Mesendoderm (in vitro differentiated cells): ENCODE results near the gene SLC35F3.

Source experiments
- DNase-seq: peaks from one replicate; pipeline ENCODE4 v3.0.0; 2013
- H2AK5ac ChIP-seq: 2 replicates; pipeline ENCODE4 v1.6.1; 2013; ENCODE audit warnings: low read length, inconsistent platforms
- H2BK120ac ChIP-seq: 2 replicates; pipeline ENCODE4 v1.6.1; 2013; ENCODE audit warnings: low read depth, mild to moderate bottlenecking, low read length, moderate library complexity, mixed read lengths
- H2BK15ac ChIP-seq: replicated peaks from 2 replicates; pipeline ENCODE4 v1.6.1; 2013; ENCODE audit warnings: low read depth, mild to moderate bottlenecking, moderate library complexity
- H2BK5ac ChIP-seq: 2 replicates; pipeline ENCODE4 v1.6.1; 2013; ENCODE audit warnings: low read length, inconsistent platforms
- H3K18ac ChIP-seq: 2 replicates; pipeline ENCODE4 v1.6.1; 2013; ENCODE audit warnings: mild to moderate bottlenecking, low read length, mixed read lengths
- H3K23ac ChIP-seq: one replicate; pipeline ENCODE4 v1.6.1; 2013; ENCODE audit warnings: low read length
- H3K27ac ChIP-seq: 2 replicates; pipeline ENCODE4 v1.5.1; 2013; ENCODE audit warnings: low read depth, mild to moderate bottlenecking, inconsistent platforms, low read length, moderate library complexity
- H3K27me3 ChIP-seq: 2 replicates; pipeline ENCODE4 v1.6.1; 2013; ENCODE audit warnings: low read length, control low read depth, mild to moderate bottlenecking, inconsistent platforms; ENCODE audit not compliant: insufficient read depth, poor library complexity
- H3K36me3 ChIP-seq: 2 replicates; pipeline ENCODE4 v1.6.1; 2013; ENCODE audit warnings: low read length, inconsistent platforms; ENCODE audit not compliant: control insufficient read depth, insufficient read depth
- H3K4ac ChIP-seq: one replicate; pipeline ENCODE4 v1.6.1; 2013; ENCODE audit warnings: low read depth, mild to moderate bottlenecking, low read length, moderate library complexity
- H3K4me1 ChIP-seq: 2 replicates; pipeline ENCODE4 v1.6.1; 2013; ENCODE audit warnings: low read depth, low read length, inconsistent platforms; ENCODE audit not compliant: control insufficient read depth
- H3K4me2 ChIP-seq: 2 replicates; pipeline ENCODE4 v1.6.1; 2013; ENCODE audit warnings: low read length
- H3K4me3 ChIP-seq: 2 replicates; pipeline ENCODE4 v1.5.1; 2013; ENCODE audit warnings: mild to moderate bottlenecking, low read length
- H3K56ac ChIP-seq: one replicate; pipeline ENCODE4 v1.6.1; 2013; ENCODE audit warnings: low read length
- H3K79me1 ChIP-seq: 2 replicates; pipeline ENCODE4 v1.6.1; 2013; ENCODE audit warnings: low read length, inconsistent platforms
- H3K79me2 ChIP-seq: 2 replicates; pipeline ENCODE4 v1.6.1; 2013; ENCODE audit warnings: mild to moderate bottlenecking, low read length; ENCODE audit not compliant: control insufficient read depth, insufficient read depth
- H3K9ac ChIP-seq: 2 replicates; pipeline ENCODE4 v1.6.1; 2013; ENCODE audit warnings: low read length, inconsistent platforms
- H4K5ac ChIP-seq: one replicate; pipeline ENCODE4 v1.6.1; 2013; ENCODE audit warnings: low read length
- H4K8ac ChIP-seq: one replicate; pipeline ENCODE4 v1.6.1; 2013; ENCODE audit warnings: low read depth, mild to moderate bottlenecking, control low read depth, low read length, moderate library complexity
- WGBS: extraction: QIAGEN DNeasy Blood & Tissue Kit; methylation state at CpG from one replicate; pipeline ENCODE4 v1.1.7; 2013; ENCODE audit warnings: low lambda C conversion rate, missing lambda C conversion rate; ENCODE audit not compliant: insufficient coverage; ENCODE audit errors: extremely low coverage; 5-methylcytosine and 5-hydroxymethylcytosine counted together

The SLC35F3 gene

GRCh38 chr1:233972951-233973635 is 68.6 kb downstream of the SLC35F3 start:
- DNase-seq = no peak
- H3K23ac ChIP-seq = no peak overlapping the region
- H3K79me2 ChIP-seq = no peaks in the 10 kb centered on the region
- H3K27ac ChIP-seq = no peak overlapping the region
- no CpG with 5 or more reads among the region's 7 CpGs for WGBS
- H3K9ac ChIP-seq = no peak overlapping the region
- H3K79me1 ChIP-seq = no peaks in the 10 kb centered on the region
- no peak overlapping the region for H3K4me2 ChIP-seq
- no peak overlapping the region for H3K4me3 ChIP-seq
- H3K56ac ChIP-seq = no peak overlapping the region
- H3K4ac ChIP-seq = no peak overlapping the region
- H3K36me3 ChIP-seq = no peaks in the 10 kb centered on the region
- H4K5ac ChIP-seq = no peak overlapping the region
- no peak overlapping the region for H2BK5ac ChIP-seq
- H3K18ac ChIP-seq = no peak overlapping the region
- no peaks in the 10 kb centered on the region for H3K4me1 ChIP-seq
- H2BK120ac ChIP-seq = no peak overlapping the region
- H2BK15ac ChIP-seq = no peak overlapping the region
- H2AK5ac ChIP-seq = no peak overlapping the region
- H4K8ac ChIP-seq = no peak overlapping the region
- H3K27me3 ChIP-seq = no peaks in the 10 kb centered on the region

- Histone ChIP-seq H4K8ac (no peak overlapping the region), H3K79me1 (no peaks in the 10 kb centered on the region), H4K5ac (no peak overlapping the region), H3K56ac (no peak overlapping the region), H3K4me3 (no peak overlapping the region), H2BK5ac (no peak overlapping the region), H3K9ac (no peak overlapping the region), H2BK15ac (no peak overlapping the region), H3K27ac (no peak overlapping the region), H3K4me2 (no peak overlapping the region), H3K79me2 (no peaks in the 10 kb centered on the region), H2AK5ac (no peak overlapping the region), H3K4ac (no peak overlapping the region), H3K23ac (no peak overlapping the region), H3K4me1 (no peaks in the 10 kb centered on the region), H2BK120ac (no peak overlapping the region), H3K36me3 (no peaks in the 10 kb centered on the region), H3K18ac (no peak overlapping the region), H3K27me3 (no peaks in the 10 kb centered on the region)
- no CpG with 5 or more reads among the region's 11 CpGs for WGBS
- no peak for DNase-seq
Measured at GRCh38 chr1:233975486-233975885, 71.0 kb downstream of the SLC35F3 start.

- no peaks in the 10 kb centered on the region for H3K79me2 ChIP-seq
- H3K23ac ChIP-seq = no peak overlapping the region
- H3K27me3 ChIP-seq = no peaks in the 10 kb centered on the region
- H2BK5ac ChIP-seq = no peak overlapping the region
- H3K79me1 ChIP-seq = no peaks in the 10 kb centered on the region
- no peak overlapping the region for H4K5ac ChIP-seq
- H3K18ac ChIP-seq = no peak overlapping the region
- H2AK5ac ChIP-seq = no peak overlapping the region
- H3K9ac ChIP-seq = no peak overlapping the region
- no peak overlapping the region for H3K4me2 ChIP-seq
- 100% methylated on average over 1 of the region's 10 CpGs for WGBS
- H3K56ac ChIP-seq = no peak overlapping the region
- no peaks in the 10 kb centered on the region for H3K4me1 ChIP-seq
- no peak overlapping the region for H2BK120ac ChIP-seq
- no peak overlapping the region for H3K4me3 ChIP-seq
- no peak overlapping the region for H2BK15ac ChIP-seq
- no peak for DNase-seq
- no peak overlapping the region for H4K8ac ChIP-seq
- no peak overlapping the region for H3K27ac ChIP-seq
- H3K36me3 ChIP-seq = no peaks in the 10 kb centered on the region
- no peak overlapping the region for H3K4ac ChIP-seq
Measured at GRCh38 chr1:233981042-233981675, 76.7 kb downstream of the SLC35F3 start.

- H3K56ac ChIP-seq = no peak overlapping the region
- no peak overlapping the region for H2BK5ac ChIP-seq
- no peak overlapping the region for H4K5ac ChIP-seq
- H3K9ac ChIP-seq = no peak overlapping the region
- H3K27me3 ChIP-seq = no peaks in the 10 kb centered on the region
- no peak overlapping the region for H3K4me3 ChIP-seq
- no peaks in the 10 kb centered on the region for H3K36me3 ChIP-seq
- no peak overlapping the region for H3K27ac ChIP-seq
- no peak overlapping the region for H2BK120ac ChIP-seq
- H2AK5ac ChIP-seq = no peak overlapping the region
- no peaks in the 10 kb centered on the region for H3K79me1 ChIP-seq
- H4K8ac ChIP-seq = no peak overlapping the region
- H3K18ac ChIP-seq = no peak overlapping the region
- no peaks in the 10 kb centered on the region for H3K4me1 ChIP-seq
- no peak overlapping the region for H3K23ac ChIP-seq
- no peak for DNase-seq
- WGBS = no CpG with 5 or more reads among the region's 10 CpGs
- no peak overlapping the region for H3K4me2 ChIP-seq
- H2BK15ac ChIP-seq = no peak overlapping the region
- H3K4ac ChIP-seq = no peak overlapping the region
- H3K79me2 ChIP-seq = no peaks in the 10 kb centered on the region
Measured at GRCh38 chr1:233982827-233983518, 78.5 kb downstream of the SLC35F3 start.

- Histone ChIP-seq H2BK120ac (no peak overlapping the region), H3K79me2 (no peaks in the 10 kb centered on the region), H3K23ac (no peak overlapping the region), H3K18ac (no peak overlapping the region), H3K27me3 (no peaks in the 10 kb centered on the region), H2BK5ac (no peak overlapping the region), H3K36me3 (no peaks in the 10 kb centered on the region), H2AK5ac (no peak overlapping the region), H3K4me2 (no peak overlapping the region), H3K27ac (no peak overlapping the region), H2BK15ac (no peak overlapping the region), H3K4me1 (no peaks in the 10 kb centered on the region), H3K9ac (no peak overlapping the region), H3K4ac (no peak overlapping the region), H3K4me3 (no peak overlapping the region), H4K5ac (no peak overlapping the region), H3K56ac (no peak overlapping the region), H3K79me1 (no peaks in the 10 kb centered on the region), H4K8ac (no peak overlapping the region)
- DNase-seq = no peak
- WGBS = no CpG with 5 or more reads among the region's 7 CpGs
Measured at GRCh38 chr1:233983811-233984210, 79.3 kb downstream of the SLC35F3 start.
